HG03066 (cell line): Measurements from ENCODE around the gene POLR1F.

Experiments used
- ATAC-seq: cut with Tn5 transposase; IDR thresholded peaks from one replicate; pipeline ENCODE4 v1.9.1; 2021; ENCODE audit warnings: low read depth; ENCODE audit not compliant: unreplicated experiment

POLR1F gene

GRCh38 chr7:19677180-19677579 lies 31.7 kb downstream of the POLR1F start:
- peak; percentile 86 for ATAC-seq

GRCh38 chr7:19675816-19676215 lies 33.0 kb downstream of the POLR1F start:
- ATAC-seq: no peak

- no peak for ATAC-seq
Observed at GRCh38 chr7:19674266-19674960, 34.4 kb downstream of the POLR1F start.

- ATAC-seq: no peak
Observed at GRCh38 chr7:19670806-19671205, 38.0 kb downstream of the POLR1F start.

- peak; percentile 51 for ATAC-seq
Observed at GRCh38 chr7:19665399-19666008, 43.3 kb downstream of the POLR1F start.

- ATAC-seq: peak; percentile 96
Observed at GRCh38 chr7:19663816-19664462, 44.9 kb downstream of the POLR1F start.

GRCh38 chr7:19648791-19649190 lies 60.0 kb downstream of the POLR1F start:
- ATAC-seq: no peak
